ENCODE data around the gene NFATC2.

- TF ChIP-seq POLR2A (IDR thresholded peaks at IDR 0.05) (no peak), CTCF (IDR thresholded peaks at IDR 0.05) (no peak), EP300 (IDR thresholded peaks at IDR 0.05) (no peak)
Measured at GRCh38 chr20:51450984-51451383, 91.5 kb downstream of the NFATC2 start.
